Measurements from ENCODE around the gene FUT6. TPM values are rescaled to one million over a fixed set of nuclear protein-coding genes. Genes with fewer than 3 reads are reported as not detected.

Gene FUT6
- total and polyA plus RNA-seq, 4 donors = 2.6 to 14.0 (median 7.3) TPM

- H3K9ac ChIP-seq (ENCODE audit: low read depth in 1 of 2, low read length in 2 of 2) = no peak within 1 kb of the TSS
- DNase-seq (ENCODE audit: low spot score) = peak; percentile 70
These were observed 34.7 kb downstream of the FUT6 start, which contains the start of gene NRTN for GRCh38 chr19:5804516-5805461. Gene NRTN, plus strand, starts transcription at chr19:5805067. Its CDS starts 19,099 bp downstream, at chr19:5824166.

GRCh38 chr19:5803752-5804515 lies 35.6 kb downstream of the FUT6 start:
- no peak overlapping the region for H3K9ac ChIP-seq (ENCODE audit: low read depth in 1 of 2, low read length in 2 of 2)
- H3K27me3 ChIP-seq (ENCODE audit: control insufficient read depth in 4 of 4, insufficient read depth in 4 of 4, low read length in 3 of 4) = no peaks in the 10 kb centered on the region
- peak; percentile 88 for DNase-seq (ENCODE audit: low spot score)
- H3K4me1 ChIP-seq (ENCODE audit: control insufficient read depth in 4 of 4, insufficient read depth in 4 of 4, low read length in 3 of 4) = peaks cover 31 to 52% (median 39%) of the 10 kb centered on the region in 4 donors
- TF ChIP-seq RAD21 (IDR thresholded peaks at IDR 0.05) = peak; percentile 90 to 95
- TF ChIP-seq HNF4G (IDR thresholded peaks at IDR 0.05) = no peak
- peak; percentile 3 to 16 for TF ChIP-seq RXRA (IDR thresholded peaks at IDR 0.05)
- peak; percentile 58 for TF ChIP-seq SP1 (IDR thresholded peaks at IDR 0.05)
- TF ChIP-seq NR2F2 (IDR thresholded peaks at IDR 0.05) = no peak
- TF ChIP-seq, protein P1, sequence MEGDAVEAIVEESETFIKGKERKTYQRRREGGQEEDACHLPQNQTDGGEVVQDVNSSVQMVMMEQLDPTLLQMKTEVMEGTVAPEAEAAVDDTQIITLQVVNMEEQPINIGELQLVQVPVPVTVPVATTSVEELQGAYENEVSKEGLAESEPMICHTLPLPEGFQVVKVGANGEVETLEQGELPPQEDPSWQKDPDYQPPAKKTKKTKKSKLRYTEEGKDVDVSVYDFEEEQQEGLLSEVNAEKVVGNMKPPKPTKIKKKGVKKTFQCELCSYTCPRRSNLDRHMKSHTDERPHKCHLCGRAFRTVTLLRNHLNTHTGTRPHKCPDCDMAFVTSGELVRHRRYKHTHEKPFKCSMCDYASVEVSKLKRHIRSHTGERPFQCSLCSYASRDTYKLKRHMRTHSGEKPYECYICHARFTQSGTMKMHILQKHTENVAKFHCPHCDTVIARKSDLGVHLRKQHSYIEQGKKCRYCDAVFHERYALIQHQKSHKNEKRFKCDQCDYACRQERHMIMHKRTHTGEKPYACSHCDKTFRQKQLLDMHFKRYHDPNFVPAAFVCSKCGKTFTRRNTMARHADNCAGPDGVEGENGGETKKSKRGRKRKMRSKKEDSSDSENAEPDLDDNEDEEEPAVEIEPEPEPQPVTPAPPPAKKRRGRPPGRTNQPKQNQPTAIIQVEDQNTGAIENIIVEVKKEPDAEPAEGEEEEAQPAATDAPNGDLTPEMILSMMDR (IDR thresholded peaks at IDR 0.05; ENCODE audit: low read depth, low read length, missing input control) = peak; percentile 96
- H3K27ac ChIP-seq (ENCODE audit: low read depth in 1 of 2, low read length in 2 of 2) = peak overlapping the region in 1 of 2 donors; percentile 40
- whole genome bisulfite sequencing = 2% methylated on average over 54 of the region's 54 CpGs
- H3K36me3 ChIP-seq (ENCODE audit: control insufficient read depth in 4 of 4, insufficient read depth in 3 of 4, low read depth in 1 of 4, low read length in 3 of 4) = no peaks in the 10 kb centered on the region
- H3K9me3 ChIP-seq (ENCODE audit: control insufficient read depth in 4 of 4, low read length in 3 of 4) = no peaks in the 10 kb centered on the region
- peak overlapping the region in 1 of 3 donors; percentile 12 for H3K4me3 ChIP-seq (ENCODE audit: low read depth in 1 of 3, low read length in 3 of 3)

More at GRCh38 chr19:5804516-5805461, 34.7 kb downstream of the FUT6 start, which contains the start of gene NRTN:
- H3K9me3 ChIP-seq (ENCODE audit: control insufficient read depth in 4 of 4, low read length in 3 of 4) = no peaks in the 10 kb centered on the region
- H3K36me3 ChIP-seq (ENCODE audit: control insufficient read depth in 4 of 4, insufficient read depth in 3 of 4, low read depth in 1 of 4, low read length in 3 of 4) = no peaks in the 10 kb centered on the region
- H3K27me3 ChIP-seq (ENCODE audit: control insufficient read depth in 4 of 4, insufficient read depth in 4 of 4, low read length in 3 of 4) = no peaks in the 10 kb centered on the region
- WGBS = 1% methylated on average over 106 of the region's 107 CpGs
- H3K4me3 ChIP-seq (ENCODE audit: low read depth in 1 of 3, low read length in 3 of 3) = peak within 1 kb of the TSS in 2 of 3 donors; percentile 59 to 71
- H3K4me1 ChIP-seq (ENCODE audit: control insufficient read depth in 4 of 4, insufficient read depth in 4 of 4, low read length in 3 of 4) = peaks cover 25 to 43% (median 32%) of the 10 kb centered on the region in 4 donors
- no peak for TF ChIP-seq HNF4A (conservative IDR thresholded peaks at IDR 0.05)
- TF ChIP-seq EGR1 (IDR thresholded peaks at IDR 0.05; ENCODE audit: low read depth in 2 of 2) = no peak
- no peak for TF ChIP-seq JUND (IDR thresholded peaks at IDR 0.05)
- no peak for TF ChIP-seq TAF1 (conservative IDR thresholded peaks at IDR 0.05)
- no peak for TF ChIP-seq FOXA2 (IDR thresholded peaks at IDR 0.05)
- TF ChIP-seq HNF4G (IDR thresholded peaks at IDR 0.05) = no peak
- TF ChIP-seq ZBTB33 (IDR thresholded peaks at IDR 0.05) = no peak
- no peak for TF ChIP-seq NR2F2 (IDR thresholded peaks at IDR 0.05)
- TF ChIP-seq, protein P2, sequence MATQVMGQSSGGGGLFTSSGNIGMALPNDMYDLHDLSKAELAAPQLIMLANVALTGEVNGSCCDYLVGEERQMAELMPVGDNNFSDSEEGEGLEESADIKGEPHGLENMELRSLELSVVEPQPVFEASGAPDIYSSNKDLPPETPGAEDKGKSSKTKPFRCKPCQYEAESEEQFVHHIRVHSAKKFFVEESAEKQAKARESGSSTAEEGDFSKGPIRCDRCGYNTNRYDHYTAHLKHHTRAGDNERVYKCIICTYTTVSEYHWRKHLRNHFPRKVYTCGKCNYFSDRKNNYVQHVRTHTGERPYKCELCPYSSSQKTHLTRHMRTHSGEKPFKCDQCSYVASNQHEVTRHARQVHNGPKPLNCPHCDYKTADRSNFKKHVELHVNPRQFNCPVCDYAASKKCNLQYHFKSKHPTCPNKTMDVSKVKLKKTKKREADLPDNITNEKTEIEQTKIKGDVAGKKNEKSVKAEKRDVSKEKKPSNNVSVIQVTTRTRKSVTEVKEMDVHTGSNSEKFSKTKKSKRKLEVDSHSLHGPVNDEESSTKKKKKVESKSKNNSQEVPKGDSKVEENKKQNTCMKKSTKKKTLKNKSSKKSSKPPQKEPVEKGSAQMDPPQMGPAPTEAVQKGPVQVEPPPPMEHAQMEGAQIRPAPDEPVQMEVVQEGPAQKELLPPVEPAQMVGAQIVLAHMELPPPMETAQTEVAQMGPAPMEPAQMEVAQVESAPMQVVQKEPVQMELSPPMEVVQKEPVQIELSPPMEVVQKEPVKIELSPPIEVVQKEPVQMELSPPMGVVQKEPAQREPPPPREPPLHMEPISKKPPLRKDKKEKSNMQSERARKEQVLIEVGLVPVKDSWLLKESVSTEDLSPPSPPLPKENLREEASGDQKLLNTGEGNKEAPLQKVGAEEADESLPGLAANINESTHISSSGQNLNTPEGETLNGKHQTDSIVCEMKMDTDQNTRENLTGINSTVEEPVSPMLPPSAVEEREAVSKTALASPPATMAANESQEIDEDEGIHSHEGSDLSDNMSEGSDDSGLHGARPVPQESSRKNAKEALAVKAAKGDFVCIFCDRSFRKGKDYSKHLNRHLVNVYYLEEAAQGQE (IDR thresholded peaks at IDR 0.05) = no peak
- TF ChIP-seq RXRA (IDR thresholded peaks at IDR 0.05) = no peak
- H3K27ac ChIP-seq (ENCODE audit: low read depth in 1 of 2, low read length in 2 of 2) = peak within 1 kb of the TSS in 1 of 2 donors; percentile 23

All from liver (tissue), 9 donors.